Measurements from ENCODE around the gene ZBTB49. TPM values are rescaled to one million over a fixed set of nuclear protein-coding genes. Genes with fewer than 3 reads are reported as not detected.

Gene ZBTB49
- total RNA-seq, 6 donors from 2014 or later, result 3.7 to 13.6 (median 4.5) TPM

DNA sequence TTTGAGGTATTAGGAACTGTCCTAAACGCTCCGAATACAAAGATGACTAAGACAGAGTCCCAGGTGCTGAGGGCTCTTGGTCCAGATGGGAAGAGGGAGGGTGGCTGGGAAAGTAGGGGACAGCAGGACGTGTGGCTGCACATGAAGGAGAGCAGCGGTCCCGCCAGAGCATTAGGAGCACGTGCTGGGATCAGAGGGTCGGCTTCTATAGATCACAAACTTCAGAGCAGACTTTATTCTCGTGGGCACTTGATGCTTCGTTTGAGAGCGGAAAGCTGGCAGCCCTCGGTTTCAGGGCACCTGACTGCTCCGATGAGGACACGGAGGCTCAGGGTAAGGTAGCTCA is 26.1 kb downstream of the ZBTB49 start:
- DNase-seq, result no peak
- no peak overlapping the region for H3K27ac ChIP-seq
- peaks cover 5 to 82% (median 48%) of the 10 kb centered on the region in 4 donors for H3K36me3 ChIP-seq
- no peak for ATAC-seq (ENCODE audit: low FRiP score in 2 of 2)
- no peaks in the 10 kb centered on the region for H3K4me1 ChIP-seq
- H3K4me3 ChIP-seq, result no peak overlapping the region
- TF ChIP-seq POLR2AphosphoS5 (IDR thresholded peaks at IDR 0.05) (no peak), POLR2A (IDR thresholded peaks at IDR 0.05) (no peak), EP300 (IDR thresholded peaks at IDR 0.05) (no peak)
- TF ChIP-seq, protein P1, sequence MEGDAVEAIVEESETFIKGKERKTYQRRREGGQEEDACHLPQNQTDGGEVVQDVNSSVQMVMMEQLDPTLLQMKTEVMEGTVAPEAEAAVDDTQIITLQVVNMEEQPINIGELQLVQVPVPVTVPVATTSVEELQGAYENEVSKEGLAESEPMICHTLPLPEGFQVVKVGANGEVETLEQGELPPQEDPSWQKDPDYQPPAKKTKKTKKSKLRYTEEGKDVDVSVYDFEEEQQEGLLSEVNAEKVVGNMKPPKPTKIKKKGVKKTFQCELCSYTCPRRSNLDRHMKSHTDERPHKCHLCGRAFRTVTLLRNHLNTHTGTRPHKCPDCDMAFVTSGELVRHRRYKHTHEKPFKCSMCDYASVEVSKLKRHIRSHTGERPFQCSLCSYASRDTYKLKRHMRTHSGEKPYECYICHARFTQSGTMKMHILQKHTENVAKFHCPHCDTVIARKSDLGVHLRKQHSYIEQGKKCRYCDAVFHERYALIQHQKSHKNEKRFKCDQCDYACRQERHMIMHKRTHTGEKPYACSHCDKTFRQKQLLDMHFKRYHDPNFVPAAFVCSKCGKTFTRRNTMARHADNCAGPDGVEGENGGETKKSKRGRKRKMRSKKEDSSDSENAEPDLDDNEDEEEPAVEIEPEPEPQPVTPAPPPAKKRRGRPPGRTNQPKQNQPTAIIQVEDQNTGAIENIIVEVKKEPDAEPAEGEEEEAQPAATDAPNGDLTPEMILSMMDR (IDR thresholded peaks at IDR 0.05), result no peak
- H3K27me3 ChIP-seq, result no peaks in the 10 kb centered on the region
- H3K9me3 ChIP-seq, result no peaks in the 10 kb centered on the region
- WGBS, 2 donors, result 89 to 91% methylated on average over 13 of the region's 13 CpGs

DNA sequence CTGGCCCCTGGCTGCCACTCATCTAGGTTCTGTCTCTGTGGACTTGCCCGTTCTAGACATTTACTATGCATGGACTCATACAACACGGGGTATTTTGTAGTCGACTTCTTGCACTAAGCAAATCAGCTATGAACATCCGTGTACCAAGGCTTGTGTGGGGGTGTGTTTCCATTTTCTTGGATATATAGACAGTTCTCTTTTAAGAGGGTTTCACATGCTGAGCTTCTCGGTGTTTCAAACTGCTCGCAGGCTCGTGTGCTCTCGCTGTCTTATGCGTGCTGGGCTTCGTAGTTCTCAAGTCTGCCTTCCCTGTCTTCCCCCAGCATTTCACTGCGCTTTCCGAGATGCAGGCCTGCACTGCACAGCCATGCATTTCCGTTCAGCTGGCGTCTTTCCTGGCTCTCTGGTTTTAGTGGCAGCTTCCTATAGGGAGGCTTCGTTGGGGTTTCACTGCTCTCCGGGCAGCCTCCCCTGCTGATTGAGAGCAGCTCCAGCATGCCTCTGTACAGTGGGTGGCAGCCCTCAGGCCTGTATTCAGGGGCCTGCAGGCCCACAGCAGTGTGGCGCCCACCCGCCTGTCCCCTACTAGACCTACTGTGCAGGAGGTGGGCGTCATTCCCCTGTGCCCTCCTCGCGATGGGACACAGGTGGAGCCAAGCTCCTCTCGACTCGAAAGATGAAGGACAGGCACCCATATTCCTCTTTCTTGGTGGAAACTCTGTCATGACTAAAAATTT is 27.6 kb downstream of the ZBTB49 start:
- H3K4me1 ChIP-seq, result no peaks in the 10 kb centered on the region

DNA sequence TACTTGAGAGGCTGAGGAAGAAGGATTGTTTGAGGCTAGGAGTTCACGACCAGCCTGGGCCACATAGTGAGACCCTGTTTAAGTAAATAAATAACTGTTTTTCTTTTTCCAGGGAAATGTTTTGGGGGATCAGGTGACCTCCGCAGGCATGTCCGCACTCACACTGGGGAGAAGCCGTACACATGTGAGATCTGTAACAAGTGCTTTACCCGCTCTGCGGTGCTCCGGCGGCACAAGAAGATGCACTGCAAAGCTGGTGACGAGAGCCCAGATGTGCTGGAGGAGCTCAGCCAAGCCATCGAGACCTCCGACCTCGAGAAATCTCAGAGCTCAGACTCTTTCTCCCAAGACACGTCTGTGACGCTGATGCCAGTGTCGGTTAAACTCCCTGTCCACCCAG is 30.5 kb downstream of the ZBTB49 start:
- no peak overlapping the region for H3K27ac ChIP-seq
- DNase-seq (no peak), ATAC-seq (ENCODE audit: low FRiP score in 2 of 2) (no peak)
- H3K4me1 ChIP-seq, result no peaks in the 10 kb centered on the region
- no peaks in the 10 kb centered on the region for H3K9me3 ChIP-seq
- 94 to 98% methylated on average over 14 to 15 of the region's 15 CpGs for WGBS, 2 donors
- H3K27me3 ChIP-seq, result no peaks in the 10 kb centered on the region
- TF ChIP-seq EP300 (IDR thresholded peaks at IDR 0.05) (no peak), POLR2A (IDR thresholded peaks at IDR 0.05) (no peak), POLR2AphosphoS5 (IDR thresholded peaks at IDR 0.05) (no peak)
- TF ChIP-seq, protein P1 (IDR thresholded peaks at IDR 0.05), result no peak
- H3K4me3 ChIP-seq, result no peak overlapping the region
- H3K36me3 ChIP-seq, result peaks cover 5 to 64% (median 40%) of the 10 kb centered on the region in 4 donors

More for the DNA sequence above, 27.6 kb downstream of the ZBTB49 start:
- WGBS, 2 donors, result 91 to 94% methylated on average over 22 of the region's 23 CpGs
- TF ChIP-seq POLR2A (IDR thresholded peaks at IDR 0.05) (no peak), EP300 (IDR thresholded peaks at IDR 0.05) (no peak), POLR2AphosphoS5 (IDR thresholded peaks at IDR 0.05) (no peak)
- TF ChIP-seq, protein P1 (IDR thresholded peaks at IDR 0.05), result no peak
- DNase-seq (peak in 1 of 2 donors; percentile 37), ATAC-seq (ENCODE audit: low FRiP score in 2 of 2) (no peak)
- Histone ChIP-seq H3K27me3 (no peaks in the 10 kb centered on the region), H3K36me3 (peaks cover 5 to 92% (median 58%) of the 10 kb centered on the region in 4 donors), H3K9me3 (no peaks in the 10 kb centered on the region), H3K27ac (no peak overlapping the region), H3K4me3 (no peak overlapping the region)

DNA sequence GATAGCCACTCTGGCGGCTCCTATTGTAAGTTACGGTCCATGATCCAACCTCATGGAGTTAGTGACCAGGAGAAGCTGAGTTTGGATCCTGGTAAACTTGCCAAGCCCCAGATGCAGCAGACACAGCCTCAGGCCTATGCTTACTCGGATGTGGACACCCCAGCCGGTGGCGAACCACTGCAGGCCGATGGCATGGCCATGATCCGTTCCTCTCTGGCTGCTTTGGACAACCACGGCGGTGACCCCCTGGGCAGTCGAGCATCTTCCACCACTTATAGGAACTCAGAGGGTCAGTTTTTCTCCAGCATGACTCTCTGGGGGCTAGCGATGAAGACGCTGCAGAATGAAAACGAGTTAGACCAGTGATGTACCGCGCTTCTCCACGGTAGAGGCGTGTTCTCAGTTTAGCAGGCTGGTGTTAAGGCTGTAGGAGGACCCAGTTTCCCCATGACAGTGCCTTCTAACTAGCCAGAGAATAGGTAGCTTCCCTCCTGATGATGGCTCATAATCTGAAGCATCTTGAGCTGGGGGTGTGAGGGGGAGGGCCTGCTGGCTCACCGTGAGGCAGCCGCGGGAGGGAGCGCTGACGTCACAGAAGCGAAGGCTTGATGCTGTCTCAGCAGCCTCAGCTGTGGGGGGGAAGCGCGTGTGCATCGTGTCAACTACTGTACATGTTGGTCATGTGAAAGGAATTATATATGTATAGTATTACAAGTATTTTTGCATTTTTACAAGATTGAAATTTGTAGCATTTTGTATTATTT is 31.1 kb downstream of the ZBTB49 start:
- H3K4me1 ChIP-seq, result no peaks in the 10 kb centered on the region
- H3K36me3 ChIP-seq, result peaks cover 5 to 58% (median 36%) of the 10 kb centered on the region in 4 donors
- TF ChIP-seq POLR2AphosphoS5 (IDR thresholded peaks at IDR 0.05), result no peak
- no peak for TF ChIP-seq POLR2A (IDR thresholded peaks at IDR 0.05)
- TF ChIP-seq EP300 (IDR thresholded peaks at IDR 0.05), result no peak
- TF ChIP-seq, protein P1 (IDR thresholded peaks at IDR 0.05), result no peak
- no peaks in the 10 kb centered on the region for H3K9me3 ChIP-seq
- ATAC-seq (ENCODE audit: low FRiP score in 2 of 2) (no peak), DNase-seq (peak in 1 of 2 donors; percentile 50)
- H3K27ac ChIP-seq, result no peak overlapping the region
- no peaks in the 10 kb centered on the region for H3K27me3 ChIP-seq
- 94 to 95% methylated on average over 22 to 26 of the region's 26 CpGs for WGBS, 2 donors
- H3K4me3 ChIP-seq, result no peak overlapping the region

Measured in upper lobe of left lung (tissue), 6 donors.